Measurements from ENCODE around the gene PTPRG.

PTPRG gene

DNA sequence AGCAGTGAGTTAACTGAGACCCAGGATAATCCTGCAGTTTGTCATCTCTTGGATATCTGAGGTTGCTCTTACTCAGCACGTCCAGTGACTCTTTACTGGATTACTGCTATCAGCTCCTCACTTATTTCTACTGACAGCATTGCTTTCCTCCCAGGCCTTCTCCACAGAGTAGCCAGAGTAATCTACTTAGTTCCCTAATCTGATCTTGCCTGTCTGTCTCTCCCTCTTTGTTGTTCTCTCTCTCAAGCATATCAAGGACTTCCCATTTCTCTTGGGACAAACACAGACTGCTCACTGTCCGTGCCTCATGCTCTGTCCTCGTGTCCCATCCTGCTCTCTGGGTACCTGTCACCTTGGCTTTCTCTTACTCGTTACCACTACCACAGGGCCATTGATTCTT is 435.7 kb downstream of the PTPRG start:
- Histone ChIP-seq H3K4me3 (no peak overlapping the region), H3K27ac (no peak overlapping the region)
- no peak for DNase-seq (ENCODE audit: low spot score)
- TF ChIP-seq, protein P1, sequence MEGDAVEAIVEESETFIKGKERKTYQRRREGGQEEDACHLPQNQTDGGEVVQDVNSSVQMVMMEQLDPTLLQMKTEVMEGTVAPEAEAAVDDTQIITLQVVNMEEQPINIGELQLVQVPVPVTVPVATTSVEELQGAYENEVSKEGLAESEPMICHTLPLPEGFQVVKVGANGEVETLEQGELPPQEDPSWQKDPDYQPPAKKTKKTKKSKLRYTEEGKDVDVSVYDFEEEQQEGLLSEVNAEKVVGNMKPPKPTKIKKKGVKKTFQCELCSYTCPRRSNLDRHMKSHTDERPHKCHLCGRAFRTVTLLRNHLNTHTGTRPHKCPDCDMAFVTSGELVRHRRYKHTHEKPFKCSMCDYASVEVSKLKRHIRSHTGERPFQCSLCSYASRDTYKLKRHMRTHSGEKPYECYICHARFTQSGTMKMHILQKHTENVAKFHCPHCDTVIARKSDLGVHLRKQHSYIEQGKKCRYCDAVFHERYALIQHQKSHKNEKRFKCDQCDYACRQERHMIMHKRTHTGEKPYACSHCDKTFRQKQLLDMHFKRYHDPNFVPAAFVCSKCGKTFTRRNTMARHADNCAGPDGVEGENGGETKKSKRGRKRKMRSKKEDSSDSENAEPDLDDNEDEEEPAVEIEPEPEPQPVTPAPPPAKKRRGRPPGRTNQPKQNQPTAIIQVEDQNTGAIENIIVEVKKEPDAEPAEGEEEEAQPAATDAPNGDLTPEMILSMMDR (IDR thresholded peaks at IDR 0.05) = no peak

DNA sequence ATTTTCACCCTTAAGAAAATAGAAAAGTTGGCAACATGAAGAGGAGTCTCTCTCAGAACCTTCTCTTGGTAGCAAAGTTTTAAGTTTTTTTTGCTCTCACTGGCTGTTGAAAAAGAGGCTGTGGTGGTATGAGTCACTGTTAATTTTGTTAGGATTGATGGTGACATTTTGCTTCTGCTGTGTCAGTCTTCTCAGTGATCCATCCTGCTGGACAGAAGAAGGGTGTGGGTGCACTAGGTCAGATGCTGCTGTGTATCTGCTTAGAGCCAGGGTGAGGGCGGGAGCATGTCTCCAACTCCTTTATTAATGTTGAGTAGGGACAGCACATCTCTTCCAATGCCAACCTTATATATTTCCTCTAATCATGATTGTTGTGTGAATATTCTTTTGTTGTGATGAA is 442.5 kb downstream of the PTPRG start:
- TF ChIP-seq, protein P1 (IDR thresholded peaks at IDR 0.05) = no peak
- no peak for DNase-seq (ENCODE audit: low spot score)
- Histone ChIP-seq H3K4me3 (no peak overlapping the region), H3K27ac (no peak overlapping the region)

DNA sequence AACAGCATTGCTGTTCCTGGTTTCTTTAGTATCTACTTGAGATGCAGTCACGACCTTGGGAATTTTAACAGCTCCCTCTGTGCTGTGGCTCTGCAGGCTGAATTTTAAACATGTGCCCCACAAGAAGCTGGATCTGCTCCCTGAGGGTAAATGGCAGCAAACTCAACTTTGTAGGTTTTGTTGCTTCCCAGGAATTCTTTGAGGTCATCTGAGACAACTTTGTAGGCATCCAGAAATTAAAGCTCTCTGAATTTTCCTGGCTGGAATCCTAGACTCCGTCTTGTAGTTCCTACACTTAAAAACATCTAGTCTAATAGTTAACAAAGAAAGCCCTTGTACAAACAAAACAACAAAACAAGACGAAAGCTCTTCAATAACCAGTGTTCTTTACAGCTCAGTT is 445.7 kb downstream of the PTPRG start:
- Histone ChIP-seq H3K27ac (no peak overlapping the region), H3K4me3 (no peak overlapping the region)
- no peak for DNase-seq (ENCODE audit: low spot score)
- TF ChIP-seq, protein P1 (IDR thresholded peaks at IDR 0.05) = no peak

DNA sequence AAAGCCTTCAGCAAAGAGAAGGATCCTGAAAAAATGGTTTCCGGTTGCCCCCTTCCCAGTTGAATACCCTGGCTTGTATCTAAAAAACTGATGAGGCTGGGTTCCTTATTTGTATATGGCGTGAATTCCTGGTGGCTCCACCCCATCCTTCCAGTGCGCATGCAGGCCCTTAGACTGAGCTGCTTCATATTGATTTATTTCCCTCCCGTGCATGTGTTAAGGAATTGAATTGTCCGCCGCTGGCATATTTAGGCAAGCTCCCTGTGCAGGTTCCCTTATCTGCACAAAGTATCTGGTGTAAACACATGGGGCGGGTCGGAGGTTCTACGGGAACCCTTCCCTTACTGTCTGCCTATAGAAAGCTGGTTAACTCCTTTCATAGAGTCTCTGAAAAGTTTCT is 449.6 kb downstream of the PTPRG start:
- DNase-seq (ENCODE audit: low spot score) = no peak
- no peak overlapping the region for H3K4me3 ChIP-seq
- no peak overlapping the region for H3K27ac ChIP-seq
- TF ChIP-seq, protein P1 (IDR thresholded peaks at IDR 0.05) = no peak

DNA sequence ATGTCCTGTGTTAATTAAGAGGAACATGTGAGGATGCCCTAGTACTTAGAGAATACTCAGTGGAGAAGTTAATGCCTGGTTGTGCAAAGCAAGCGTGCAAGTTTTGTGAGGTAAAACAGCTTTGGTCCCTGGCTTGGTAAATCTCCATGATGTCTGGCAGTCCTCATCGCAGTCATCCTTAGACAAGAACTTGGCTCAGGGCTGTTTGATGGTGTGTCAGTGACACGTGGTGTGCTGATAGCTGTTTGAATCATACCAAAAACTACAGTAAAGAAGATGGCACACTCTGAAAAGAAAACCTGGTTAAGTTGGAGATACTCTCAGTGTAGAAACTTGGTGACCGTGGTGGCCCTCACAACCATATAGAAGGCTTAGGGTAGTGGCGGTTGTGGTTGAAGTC is 450.3 kb downstream of the PTPRG start:
- TF ChIP-seq, protein P1 (IDR thresholded peaks at IDR 0.05) = no peak
- DNase-seq (ENCODE audit: low spot score) = no peak
- Histone ChIP-seq H3K4me3 (no peak overlapping the region), H3K27ac (no peak overlapping the region)

DNA sequence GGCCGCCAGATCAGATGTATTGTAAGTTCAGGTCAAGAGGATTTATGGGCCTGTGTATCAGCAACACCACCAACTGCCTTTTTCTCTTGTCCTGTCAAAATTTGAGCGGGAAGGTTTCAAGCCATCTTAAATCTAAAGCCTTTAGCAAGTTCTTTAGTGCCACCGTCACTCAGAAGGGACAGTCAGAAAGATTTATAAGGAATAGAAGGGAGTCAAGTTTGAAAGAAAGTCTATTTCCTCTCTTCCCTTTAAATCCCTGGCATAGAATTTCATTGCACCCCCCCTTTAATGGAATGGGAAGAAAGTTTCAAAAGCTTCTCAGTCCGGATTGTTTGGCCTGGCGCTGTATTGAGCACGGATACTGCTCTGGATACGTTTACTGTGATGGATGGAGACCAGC is 452.6 kb downstream of the PTPRG start:
- DNase-seq (ENCODE audit: low spot score) = no peak
- Histone ChIP-seq H3K27ac (no peak overlapping the region), H3K4me3 (no peak overlapping the region)
- TF ChIP-seq, protein P1 (IDR thresholded peaks at IDR 0.05) = no peak

DNA sequence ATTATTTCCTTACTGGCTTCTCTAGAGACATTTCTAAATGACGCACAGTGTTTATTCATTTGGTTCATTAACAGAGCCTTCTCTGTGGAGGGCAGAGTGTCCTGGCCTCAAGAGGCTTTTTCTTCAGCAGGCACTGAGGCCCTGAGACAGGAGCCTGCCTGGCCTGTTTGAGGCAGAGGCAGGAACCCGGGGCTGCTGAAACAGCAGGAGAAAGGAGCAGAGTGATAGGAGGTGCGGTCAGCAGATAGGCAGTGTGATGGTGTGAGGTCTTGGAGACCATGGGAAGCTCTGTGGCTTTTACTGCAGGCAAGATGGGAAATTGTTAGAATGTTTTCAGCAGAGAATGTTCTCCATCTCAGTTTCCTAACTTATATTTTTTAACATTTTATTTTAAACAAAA is 453.7 kb downstream of the PTPRG start:
- Histone ChIP-seq H3K27ac (no peak overlapping the region), H3K4me3 (no peak overlapping the region)
- TF ChIP-seq, protein P1 (IDR thresholded peaks at IDR 0.05) = no peak
- no peak for DNase-seq (ENCODE audit: low spot score)

Measured in coronary artery (tissue), 2 donors.